ENCODE measurements around the gene UHMK1.

DNA sequence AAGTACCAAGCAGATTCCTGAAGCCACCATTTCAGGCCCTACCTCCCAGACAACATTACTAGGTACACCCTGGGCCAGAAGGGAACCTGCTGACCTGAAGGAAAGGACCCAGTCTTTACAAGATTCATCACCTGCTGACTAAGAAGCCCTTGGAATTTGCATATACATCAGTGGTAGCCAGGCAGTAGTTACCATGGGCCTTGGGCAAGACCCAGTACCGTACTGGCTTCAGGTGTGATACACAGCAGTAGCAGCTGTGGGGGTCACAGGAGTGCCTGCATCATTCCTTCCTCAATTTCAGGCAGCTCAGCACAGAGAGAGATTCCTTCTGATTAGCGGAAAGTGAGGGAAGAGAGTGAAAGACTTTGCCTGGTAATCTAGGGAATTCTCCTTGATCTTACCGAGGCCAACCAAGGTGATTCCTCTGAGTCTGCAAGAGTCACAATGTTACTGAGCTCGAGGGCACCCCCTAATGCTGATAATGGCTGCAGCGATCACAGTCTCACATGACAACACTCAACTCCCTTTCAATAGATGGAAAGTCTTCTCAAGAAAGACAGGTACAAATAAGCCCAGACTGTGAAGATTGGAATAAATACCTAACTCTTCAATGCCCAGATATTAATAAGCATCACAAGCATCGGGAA is 22.0 kb upstream of the UHMK1 start:
- TF ChIP-seq SUZ12 (IDR thresholded peaks at IDR 0.05) (no peak), FOXK2 (IDR thresholded peaks at IDR 0.05) (no peak), SP1 (IDR thresholded peaks at IDR 0.05) (no peak), FOXA1 (IDR thresholded peaks at IDR 0.05) (no peak), HDGF (IDR thresholded peaks at IDR 0.05; ENCODE audit: borderline replicate concordance) (no peak), FOXM1 (IDR thresholded peaks at IDR 0.05; ENCODE audit: borderline replicate concordance) (no peak), ZNF384 (IDR thresholded peaks at IDR 0.05) (no peak), LEF1 (IDR thresholded peaks at IDR 0.05; ENCODE audit: borderline replicate concordance) (no peak), BHLHE40 (IDR thresholded peaks at IDR 0.05; ENCODE audit: borderline replicate concordance) (no peak)
- TF ChIP-seq, protein P1, sequence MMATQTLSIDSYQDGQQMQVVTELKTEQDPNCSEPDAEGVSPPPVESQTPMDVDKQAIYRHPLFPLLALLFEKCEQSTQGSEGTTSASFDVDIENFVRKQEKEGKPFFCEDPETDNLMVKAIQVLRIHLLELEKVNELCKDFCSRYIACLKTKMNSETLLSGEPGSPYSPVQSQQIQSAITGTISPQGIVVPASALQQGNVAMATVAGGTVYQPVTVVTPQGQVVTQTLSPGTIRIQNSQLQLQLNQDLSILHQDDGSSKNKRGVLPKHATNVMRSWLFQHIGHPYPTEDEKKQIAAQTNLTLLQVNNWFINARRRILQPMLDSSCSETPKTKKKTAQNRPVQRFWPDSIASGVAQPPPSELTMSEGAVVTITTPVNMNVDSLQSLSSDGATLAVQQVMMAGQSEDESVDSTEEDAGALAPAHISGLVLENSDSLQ (IDR thresholded peaks at IDR 0.05), result no peak

All from HEK293T (cell line).